Measurements from ENCODE around the gene ZNF646.

The ZNF646 gene

DNA sequence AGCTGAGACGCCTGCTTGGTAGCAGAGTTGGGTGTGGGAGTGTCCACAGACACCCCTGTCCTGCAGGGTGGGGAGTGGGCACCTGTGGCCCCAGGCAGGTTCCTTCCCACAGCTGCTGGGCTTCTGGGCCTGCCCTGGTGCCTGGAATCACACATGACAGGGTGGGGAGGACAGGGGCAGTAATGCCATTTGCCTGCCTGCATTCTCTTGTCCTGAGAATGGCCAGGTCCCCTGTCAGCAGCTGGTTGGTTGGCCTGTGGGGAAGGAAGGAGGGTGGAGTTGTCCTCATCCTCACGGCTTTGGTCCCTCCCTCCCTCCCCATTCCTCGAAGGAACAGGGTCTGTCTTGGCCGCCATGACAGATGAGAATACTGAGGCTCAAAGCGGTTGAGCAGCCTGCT, 9.3 kb downstream of the ZNF646 start:
- TF ChIP-seq, protein P1, sequence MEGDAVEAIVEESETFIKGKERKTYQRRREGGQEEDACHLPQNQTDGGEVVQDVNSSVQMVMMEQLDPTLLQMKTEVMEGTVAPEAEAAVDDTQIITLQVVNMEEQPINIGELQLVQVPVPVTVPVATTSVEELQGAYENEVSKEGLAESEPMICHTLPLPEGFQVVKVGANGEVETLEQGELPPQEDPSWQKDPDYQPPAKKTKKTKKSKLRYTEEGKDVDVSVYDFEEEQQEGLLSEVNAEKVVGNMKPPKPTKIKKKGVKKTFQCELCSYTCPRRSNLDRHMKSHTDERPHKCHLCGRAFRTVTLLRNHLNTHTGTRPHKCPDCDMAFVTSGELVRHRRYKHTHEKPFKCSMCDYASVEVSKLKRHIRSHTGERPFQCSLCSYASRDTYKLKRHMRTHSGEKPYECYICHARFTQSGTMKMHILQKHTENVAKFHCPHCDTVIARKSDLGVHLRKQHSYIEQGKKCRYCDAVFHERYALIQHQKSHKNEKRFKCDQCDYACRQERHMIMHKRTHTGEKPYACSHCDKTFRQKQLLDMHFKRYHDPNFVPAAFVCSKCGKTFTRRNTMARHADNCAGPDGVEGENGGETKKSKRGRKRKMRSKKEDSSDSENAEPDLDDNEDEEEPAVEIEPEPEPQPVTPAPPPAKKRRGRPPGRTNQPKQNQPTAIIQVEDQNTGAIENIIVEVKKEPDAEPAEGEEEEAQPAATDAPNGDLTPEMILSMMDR (IDR thresholded peaks at IDR 0.05; ENCODE audit: low read depth, low read length), result no peak
- Histone ChIP-seq H3K27ac (no peak overlapping the region), H3K27me3 (ENCODE audit: insufficient read depth, low read depth, severe bottlenecking) (no peaks in the 10 kb centered on the region), H3K4me3 (ENCODE audit: low read depth, low read length) (no peak overlapping the region), H3K36me3 (peaks cover 57% of the 10 kb centered on the region), H3K9me3 (ENCODE audit: severe bottlenecking) (no peaks in the 10 kb centered on the region)
- no peak for DNase-seq

DNA sequence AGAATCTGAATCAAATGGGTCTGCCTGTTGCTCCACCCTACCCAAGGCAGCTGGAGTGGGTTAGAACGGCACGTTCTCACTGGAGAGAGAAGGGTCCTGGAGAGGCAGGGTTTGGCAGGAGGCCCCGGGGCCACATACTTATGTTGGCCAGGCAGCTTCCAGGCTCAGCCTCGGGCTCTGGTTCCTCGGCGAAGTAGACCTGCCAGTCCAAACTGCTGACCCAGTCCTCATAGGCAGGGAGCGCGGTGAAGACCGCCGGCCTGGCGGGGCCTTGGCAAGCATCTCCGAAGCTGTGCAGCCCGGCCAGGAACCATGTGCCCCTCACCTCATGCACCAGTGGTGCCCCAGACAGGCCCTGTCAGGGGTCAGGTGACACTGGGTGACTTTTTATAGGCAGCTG, 9.8 kb downstream of the ZNF646 start:
- H3K9me3 ChIP-seq (ENCODE audit: severe bottlenecking), result no peaks in the 10 kb centered on the region
- no peaks in the 10 kb centered on the region for H3K27me3 ChIP-seq (ENCODE audit: insufficient read depth, low read depth, severe bottlenecking)
- TF ChIP-seq, protein P1 (IDR thresholded peaks at IDR 0.05; ENCODE audit: low read depth, low read length), result no peak
- DNase-seq, result no peak
- H3K36me3 ChIP-seq, result peaks cover 55% of the 10 kb centered on the region
- H3K27ac ChIP-seq, result no peak overlapping the region
- H3K4me3 ChIP-seq (ENCODE audit: low read depth, low read length), result no peak overlapping the region

DNA sequence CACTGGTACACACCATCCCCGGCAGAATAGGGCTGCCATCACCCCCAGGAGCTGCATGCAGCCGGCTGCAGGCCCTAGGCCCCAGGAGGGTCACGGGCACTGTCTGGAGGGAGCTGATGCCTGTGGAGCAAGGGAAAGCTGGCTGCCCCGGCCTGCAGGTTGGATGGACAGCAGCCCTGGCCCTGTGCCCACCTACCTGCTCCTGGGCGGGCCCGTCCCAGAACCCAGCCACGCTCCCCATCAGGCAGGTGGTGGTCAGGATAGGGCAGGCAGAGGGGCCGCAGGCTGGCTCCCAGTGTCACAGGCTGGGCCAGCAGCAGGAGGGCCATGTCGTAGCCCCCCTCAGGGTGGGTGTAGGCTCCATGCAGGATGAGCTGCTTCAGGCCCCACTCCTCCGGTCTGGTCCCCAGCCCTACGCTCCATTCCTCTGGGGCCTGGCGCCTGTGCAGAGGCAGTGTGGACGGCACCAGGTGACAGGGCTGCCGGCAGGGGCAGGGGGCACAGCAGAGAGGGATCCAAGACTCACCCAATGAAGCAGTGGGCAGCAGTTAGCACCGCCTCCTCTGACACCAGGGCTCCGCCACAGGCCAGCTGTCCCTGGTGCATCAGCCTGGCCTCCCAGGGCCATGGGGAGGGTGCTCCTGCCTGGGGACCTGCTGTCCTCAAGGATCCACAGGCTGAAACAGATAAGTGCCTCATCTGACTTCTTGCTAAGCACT, 10.5 kb downstream of the ZNF646 start:
- Histone ChIP-seq H3K27me3 (ENCODE audit: insufficient read depth, low read depth, severe bottlenecking) (no peaks in the 10 kb centered on the region), H3K9me3 (ENCODE audit: severe bottlenecking) (no peaks in the 10 kb centered on the region), H3K36me3 (peaks cover 55% of the 10 kb centered on the region), H3K27ac (peak overlapping the region; percentile 39), H3K4me3 (ENCODE audit: low read depth, low read length) (no peak overlapping the region)
- TF ChIP-seq, protein P1 (IDR thresholded peaks at IDR 0.05; ENCODE audit: low read depth, low read length), result no peak
- DNase-seq, result peak; percentile 70

DNA sequence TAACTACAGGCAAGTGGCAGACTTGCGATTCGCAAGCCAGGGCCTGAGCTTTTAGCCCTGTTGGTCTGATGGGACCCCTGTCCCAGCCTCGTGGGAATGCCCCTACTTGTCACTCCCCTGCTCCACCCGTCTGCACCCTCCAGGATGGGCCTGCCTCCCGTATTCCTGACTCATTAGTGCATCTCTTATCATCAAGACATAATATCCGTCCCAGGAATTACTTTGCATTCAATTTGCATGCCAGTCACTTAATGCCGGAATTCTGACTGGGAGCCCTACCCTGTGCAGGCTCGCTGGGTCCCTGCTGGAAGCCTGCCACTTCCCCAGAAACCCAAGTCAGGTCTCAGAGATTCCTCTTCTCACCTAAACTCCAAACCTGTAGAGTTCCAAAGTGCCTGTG, 11.2 kb downstream of the ZNF646 start:
- DNase-seq, result no peak
- Histone ChIP-seq H3K4me3 (ENCODE audit: low read depth, low read length) (no peak overlapping the region), H3K27ac (no peak overlapping the region), H3K36me3 (peaks cover 53% of the 10 kb centered on the region), H3K27me3 (ENCODE audit: insufficient read depth, low read depth, severe bottlenecking) (no peaks in the 10 kb centered on the region), H3K9me3 (ENCODE audit: severe bottlenecking) (no peaks in the 10 kb centered on the region)
- TF ChIP-seq, protein P1 (IDR thresholded peaks at IDR 0.05; ENCODE audit: low read depth, low read length), result no peak

DNA sequence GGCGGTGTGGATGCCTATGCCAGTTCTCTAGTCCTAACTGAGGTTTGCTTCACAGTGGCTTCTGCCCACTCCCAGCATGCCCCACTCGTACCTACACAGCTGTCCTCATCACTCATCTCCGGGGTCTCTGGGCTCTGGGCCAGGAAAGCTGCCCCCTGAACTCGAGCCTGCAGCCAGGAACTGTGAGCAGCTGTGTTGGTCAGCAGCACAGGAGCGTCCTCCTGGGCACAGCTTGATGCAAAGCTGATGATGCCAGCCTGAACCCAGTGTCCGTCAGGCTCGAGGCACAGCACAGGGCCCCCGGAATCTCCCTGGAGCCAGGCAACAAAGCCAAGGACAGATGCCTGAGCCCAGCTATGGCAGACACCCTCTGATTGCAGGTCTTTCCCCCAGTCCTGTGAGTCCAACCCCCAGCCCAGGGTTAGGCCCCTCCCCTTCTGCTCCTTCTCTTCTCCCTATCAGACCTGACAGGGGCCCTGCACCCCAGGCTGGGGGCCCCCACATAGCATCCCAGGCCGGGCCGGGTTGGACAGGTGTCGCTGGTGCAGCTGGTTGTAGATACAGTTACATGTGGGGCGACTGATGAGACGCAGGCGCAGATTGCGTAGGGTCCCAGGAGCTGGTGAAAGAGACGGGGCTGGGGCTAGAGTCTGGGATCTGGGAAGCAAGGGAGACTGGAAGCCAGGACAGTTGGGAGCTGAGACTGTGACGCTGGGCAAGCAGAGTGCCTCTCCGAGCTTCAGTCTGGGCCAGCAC, 11.8 kb downstream of the ZNF646 start:
- TF ChIP-seq, protein P1 (IDR thresholded peaks at IDR 0.05; ENCODE audit: low read depth, low read length), result no peak
- H3K9me3 ChIP-seq (ENCODE audit: severe bottlenecking), result no peaks in the 10 kb centered on the region
- H3K4me3 ChIP-seq (ENCODE audit: low read depth, low read length), result no peak overlapping the region
- H3K27me3 ChIP-seq (ENCODE audit: insufficient read depth, low read depth, severe bottlenecking), result no peaks in the 10 kb centered on the region
- no peak for DNase-seq
- H3K36me3 ChIP-seq, result peaks cover 53% of the 10 kb centered on the region
- no peak overlapping the region; the same call in 1 of the 2 replicates for H3K27ac ChIP-seq
